Dermis blood vessel endothelial cell (primary cell): ENCODE measurements around the gene PRPF18. TPM values are rescaled to one million over a fixed set of nuclear protein-coding genes. Genes with fewer than 3 reads are reported as not detected.
"Not testable (repeated sequence)": the region's sequence is repeated elsewhere in the genome, so short reads cannot be mapped to it uniquely, and the experiment has no call there.

Experiments
- DNase-seq: peaks from one replicate; pipeline ENCODE4 v3.0.0; 2010
- total RNA-seq: library from RNA; depleted of rRNA; stranded (reverse); fragments of >200 nt; gene quantifications from 2 replicates; pipeline ENCODE4 v1.2.3, GENCODE V29; 2014

The PRPF18 gene, protein sequence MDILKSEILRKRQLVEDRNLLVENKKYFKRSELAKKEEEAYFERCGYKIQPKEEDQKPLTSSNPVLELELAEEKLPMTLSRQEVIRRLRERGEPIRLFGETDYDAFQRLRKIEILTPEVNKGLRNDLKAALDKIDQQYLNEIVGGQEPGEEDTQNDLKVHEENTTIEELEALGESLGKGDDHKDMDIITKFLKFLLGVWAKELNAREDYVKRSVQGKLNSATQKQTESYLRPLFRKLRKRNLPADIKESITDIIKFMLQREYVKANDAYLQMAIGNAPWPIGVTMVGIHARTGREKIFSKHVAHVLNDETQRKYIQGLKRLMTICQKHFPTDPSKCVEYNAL
- 43.6 and 44.1 TPM in 2 replicates for total RNA-seq

DNA sequence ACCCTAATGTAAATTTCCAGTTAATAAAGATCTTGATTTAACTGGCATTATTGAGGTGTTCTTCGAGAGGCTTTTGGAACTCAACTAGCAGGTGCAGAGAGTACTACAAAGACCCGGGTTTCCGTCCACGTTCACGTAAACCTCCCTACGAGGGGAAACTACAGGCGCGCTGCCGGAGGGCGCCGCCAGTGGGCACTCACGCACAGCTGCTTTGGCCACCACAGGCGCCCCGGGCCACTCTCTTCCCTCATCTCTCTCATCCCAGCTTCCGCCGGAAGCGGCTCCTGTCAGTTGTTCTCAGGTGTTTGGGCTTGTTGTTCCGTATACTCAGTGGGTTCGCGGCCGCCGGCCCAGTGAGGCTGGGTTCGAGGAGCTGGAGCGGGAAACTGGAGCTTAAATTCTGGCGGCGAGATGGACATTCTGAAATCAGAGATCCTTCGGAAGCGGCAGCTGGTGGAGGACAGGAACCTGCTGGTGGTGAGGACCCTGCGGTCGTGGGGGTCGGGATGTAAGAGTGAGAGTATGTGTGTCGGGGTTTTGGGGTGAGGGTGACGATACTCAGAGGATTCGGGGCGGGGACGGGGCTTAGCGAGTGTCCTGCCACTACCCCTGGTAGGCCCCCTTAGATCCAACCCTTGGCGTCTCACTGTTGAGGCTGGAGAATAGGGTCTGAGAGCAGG lies at the start of gene PRPF18:
Gene PRPF18 (plus strand): TSS at position 290 of the 680 bp plus-strand sequence. CDS start 122 bp downstream, at position 412.
- DNase-seq: peak; percentile 93

DNA sequence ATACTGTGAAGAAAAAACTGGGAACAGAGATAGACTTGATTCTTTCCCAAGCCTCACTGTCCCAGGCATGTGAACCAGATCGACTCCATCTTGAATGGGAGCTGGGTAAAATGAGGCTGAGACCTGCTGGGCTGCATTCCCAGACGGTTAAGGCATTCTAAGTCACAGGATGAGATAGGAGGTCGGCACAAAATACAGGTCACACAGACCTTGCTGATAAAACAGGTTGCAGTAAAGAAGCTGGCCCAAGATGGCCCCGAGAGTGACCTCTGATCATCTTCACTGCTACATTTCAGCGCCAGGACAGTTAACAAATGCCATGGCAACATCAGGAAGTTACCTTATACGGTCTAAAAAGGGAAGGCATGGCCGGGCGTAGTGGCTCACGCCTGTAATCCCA lies 48.8 kb upstream of the PRPF18 start:
- DNase-seq: not testable (repeated sequence)

DNA sequence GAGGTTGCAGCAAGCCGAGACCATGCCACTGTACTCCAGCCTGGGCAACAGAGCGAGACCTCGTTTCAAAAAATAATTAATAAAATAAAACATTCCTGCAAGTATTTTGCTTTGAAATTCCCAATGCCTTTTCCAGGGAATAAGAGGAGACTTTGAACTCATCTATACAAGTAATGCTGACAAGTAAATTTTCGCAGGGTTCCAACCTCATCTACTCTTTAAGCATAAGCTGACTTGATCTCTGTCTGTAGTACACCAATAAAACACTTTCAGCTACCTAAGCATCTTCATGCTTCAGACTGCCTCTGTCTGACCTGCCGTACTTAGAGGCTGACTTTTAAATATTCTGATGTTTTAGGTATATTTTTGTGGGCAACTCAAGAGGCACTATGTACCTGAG lies 44.2 kb upstream of the PRPF18 start:
- no peak for DNase-seq

DNA sequence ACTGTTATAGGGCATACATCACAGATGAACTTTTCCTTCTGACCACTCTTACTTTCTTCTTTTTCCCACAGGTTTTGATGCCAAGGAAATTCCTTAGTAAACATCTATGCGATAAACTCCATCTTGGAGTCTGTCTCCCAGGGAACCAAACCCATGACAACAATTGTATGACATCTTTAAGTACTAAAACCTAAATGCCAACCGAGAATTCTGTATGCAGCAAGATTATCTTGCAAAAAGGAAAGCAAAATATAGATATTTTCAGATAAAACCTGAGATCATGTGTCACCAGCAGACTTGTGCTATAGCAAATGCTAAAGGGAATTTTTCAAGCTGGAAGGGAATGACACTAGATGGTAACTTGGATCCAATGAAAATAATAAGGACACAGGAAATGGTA lies 36.0 kb upstream of the PRPF18 start:
- DNase-seq: no peak

DNA sequence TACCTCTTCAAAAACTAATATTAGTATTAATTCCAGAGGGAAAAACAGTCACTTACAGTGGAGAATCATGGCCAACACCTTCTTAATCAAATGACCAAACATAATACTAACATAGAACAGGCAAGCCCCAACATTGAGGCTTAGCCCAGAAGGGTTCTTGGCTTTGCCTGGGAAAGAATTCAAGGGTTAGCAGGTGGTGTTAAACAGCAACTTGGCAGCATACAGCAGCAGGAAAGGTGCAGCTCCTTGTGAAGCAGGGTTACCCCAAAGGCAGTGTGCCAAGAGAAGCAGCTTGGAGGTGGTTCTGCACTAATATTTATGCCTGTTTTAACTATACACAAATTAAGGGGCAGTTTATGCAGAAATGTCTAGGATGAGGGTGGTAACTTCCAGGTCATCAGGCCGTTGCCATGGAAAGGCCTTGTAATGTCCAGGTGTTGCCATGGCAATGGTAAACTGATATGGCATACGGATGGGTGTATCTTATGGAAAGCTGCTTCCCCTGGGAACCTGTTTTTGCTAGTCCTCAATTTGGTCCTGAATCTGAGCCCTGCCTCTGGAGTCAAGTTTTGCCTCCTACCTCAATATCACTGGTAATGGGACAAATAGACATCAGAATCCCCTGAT lies 30.8 kb upstream of the PRPF18 start:
- no peak for DNase-seq

DNA sequence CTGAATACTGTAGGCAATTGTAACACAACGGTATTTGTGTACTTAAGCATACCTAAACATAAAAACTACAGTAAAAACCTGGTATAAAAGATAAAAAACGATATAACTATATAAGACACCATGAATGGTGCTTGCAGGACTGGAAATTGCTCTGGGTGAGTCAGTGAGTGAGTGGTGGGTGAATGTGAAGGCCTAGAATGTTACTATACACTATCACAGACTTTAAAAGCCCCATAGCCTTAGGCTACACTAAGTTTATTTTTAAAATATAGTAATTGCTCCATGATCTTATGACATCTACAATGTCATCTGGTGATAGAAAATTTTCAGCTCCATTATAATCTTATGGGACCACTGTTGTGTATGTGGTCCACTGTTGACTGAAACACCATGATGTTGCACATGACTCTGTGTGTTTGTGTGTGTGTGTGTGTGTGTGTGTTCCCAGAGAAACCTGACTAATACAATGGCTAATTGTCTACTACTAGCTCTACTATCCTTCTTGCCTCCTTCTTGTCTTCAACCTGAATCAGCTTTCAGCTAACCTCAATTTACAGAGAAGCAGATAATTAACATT lies 27.6 kb upstream of the PRPF18 start:
- no peak for DNase-seq

DNA sequence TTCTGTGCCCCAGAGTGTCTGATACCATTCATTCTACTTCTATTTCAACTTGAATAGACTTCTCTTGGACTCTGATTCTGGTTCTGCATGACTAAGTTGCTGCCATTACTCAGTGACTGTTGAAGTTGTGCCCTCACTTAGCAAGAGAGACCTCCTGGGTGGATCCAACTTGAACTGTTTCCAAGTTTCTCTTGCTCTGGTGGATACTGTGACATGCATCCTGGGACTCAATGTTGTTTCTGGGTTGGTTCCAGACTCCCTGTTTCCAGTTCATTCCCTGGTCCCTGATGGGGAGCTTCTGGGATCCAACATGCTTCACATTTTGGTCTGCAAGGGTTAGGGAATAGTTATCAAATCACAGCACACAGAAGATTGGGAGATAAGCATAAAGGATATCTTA lies 26.2 kb upstream of the PRPF18 start:
- DNase-seq: no peak

DNA sequence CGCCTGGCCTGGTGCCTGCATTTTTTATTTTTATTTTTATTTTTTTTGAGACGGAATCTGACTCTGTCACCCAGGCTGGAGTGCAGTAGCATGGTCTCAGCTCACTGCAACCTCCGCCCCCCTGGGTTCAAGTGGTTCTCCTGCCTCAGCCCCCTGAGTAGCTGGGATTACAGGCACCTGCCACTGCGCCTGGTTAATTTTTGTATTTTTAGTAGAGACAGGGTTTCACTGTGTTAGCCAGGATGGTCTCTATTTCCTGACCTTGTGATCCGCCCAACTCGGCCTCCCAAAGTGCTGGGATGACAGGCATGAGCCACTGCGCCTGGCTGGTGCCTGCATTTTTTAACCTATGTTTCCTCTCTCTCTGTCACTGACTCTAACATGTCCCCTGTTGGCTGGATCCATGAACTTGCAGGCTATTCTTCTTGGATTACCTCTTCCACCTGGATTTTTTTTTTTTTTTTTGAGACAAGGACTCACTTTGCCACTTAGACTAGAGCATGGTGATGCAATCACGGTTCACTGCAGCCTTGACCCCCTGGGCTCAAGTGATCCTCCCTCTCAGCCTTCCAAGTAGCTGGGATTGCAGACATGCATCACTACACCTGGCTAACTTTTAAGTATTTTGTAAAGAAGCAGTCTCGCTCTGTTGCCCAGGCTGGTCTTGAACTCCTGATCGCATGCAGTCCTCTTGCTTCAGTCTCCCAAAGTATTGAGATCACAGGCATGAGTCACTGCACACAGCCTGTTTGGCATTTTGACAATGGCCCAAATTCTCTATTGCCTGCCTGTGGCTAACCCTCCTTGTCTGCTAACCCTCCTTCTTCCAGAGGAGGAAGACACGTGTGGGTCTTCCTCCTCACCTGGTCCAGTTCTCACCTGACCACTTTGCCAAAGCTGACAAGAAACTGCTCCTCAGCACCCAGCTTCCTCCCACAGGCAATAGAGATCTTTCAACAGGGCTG lies 23.0 kb upstream of the PRPF18 start:
- DNase-seq: no peak

DNA sequence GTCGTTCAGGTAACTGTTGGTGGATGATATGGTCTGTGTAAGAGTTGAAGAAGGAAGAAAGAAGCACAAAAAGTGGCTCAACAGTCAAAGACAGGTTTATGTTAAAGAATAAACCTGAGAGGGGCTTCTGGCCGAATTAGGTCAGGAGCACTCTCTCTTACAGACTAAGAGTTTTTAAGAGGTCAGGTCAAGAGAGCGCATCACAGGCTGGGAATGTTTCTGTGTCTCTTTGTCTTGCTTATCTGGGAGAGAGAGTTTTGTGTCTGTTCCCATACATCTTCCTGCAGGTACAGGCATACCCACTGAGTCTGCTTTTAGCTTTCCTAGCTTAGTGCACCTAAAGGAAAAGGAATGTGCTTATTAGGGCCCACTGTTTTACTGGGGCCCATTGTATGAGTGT lies 22.2 kb upstream of the PRPF18 start:
- no peak for DNase-seq

DNA sequence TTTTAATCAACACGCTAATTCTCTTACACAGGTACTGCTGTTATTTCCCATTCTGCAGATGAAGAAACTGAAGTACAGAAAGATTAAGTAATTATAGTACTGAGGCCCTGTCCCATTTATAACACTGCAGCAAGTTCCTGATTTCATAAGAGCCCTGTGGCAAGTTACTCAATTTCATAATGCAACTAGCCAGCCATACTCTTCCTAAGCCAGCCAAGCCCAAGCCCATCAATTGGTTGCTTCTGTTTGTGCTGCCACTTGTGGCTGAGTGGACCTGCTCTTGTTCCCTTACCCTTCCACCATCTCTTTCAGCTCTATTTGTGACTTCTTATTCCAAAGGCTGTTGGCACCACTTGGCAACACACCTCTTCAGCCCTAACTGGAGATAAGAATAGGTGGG lies 19.7 kb upstream of the PRPF18 start:
- DNase-seq: no peak

DNA sequence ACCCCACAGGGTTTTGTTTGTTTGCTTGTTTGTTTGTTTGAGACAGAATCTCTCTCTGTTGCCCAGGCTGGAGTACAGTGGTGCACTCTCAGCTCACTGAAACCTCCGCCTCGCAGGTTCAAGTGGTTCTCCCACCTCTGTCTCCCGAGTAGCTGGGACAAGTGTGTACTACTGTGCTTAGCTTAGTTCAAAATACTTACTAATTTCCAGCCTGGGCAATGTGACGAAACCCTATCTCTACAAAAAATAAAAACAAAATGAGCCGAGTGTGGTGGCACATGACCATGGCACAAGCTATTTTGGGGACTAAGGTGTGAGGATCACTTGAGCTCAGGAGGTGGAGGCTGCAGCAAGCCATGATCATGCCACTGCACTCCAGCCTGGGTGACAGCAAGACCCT lies 15.2 kb upstream of the PRPF18 start:
- no peak for DNase-seq

DNA sequence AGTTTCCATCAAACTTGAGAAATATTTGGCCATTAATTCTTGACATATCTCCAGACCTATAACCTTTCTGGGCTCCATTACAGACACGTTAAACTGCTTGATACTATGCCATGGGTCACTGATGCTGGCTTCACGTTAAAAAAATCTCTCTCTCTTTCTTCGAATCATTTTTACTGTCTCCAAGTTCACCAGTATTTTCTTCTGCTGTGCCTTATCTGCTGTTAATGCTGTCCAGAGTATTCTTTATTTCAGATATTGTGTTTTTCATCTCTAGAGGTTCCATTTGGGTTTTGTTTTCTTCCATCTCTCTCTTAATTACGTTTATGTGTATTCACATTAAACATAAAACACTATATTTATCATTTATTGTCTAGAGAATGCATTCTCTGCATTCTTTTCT lies 12.8 kb upstream of the PRPF18 start:
- DNase-seq: no peak

DNA sequence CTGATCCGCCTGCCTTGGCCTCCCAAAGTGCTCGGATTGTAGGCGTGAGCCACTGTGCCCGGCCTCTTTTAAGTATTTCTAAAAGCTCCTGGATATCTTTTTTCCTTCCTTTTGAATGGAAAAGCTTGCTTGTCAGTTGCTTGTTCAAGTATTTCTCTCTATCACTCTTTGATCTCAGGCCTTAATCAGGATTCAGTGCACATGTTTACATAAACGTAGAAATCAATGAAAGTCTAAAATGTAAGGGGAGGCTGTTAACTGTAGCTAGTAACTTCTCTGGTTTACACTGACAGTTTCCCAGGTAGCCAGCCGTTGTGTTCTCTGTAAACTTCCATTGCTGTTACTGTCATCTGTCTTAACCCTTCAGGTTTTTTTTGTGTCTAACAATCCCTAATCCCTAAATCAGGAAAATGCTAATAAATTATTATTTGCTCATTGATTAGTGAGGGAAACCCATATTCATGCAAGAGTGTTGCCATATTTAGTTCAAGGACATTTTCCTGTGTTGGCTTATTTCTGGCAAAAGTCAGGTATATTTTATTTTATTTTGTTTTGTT lies 1.5 kb upstream of the PRPF18 start:
- DNase-seq: no peak

DNA sequence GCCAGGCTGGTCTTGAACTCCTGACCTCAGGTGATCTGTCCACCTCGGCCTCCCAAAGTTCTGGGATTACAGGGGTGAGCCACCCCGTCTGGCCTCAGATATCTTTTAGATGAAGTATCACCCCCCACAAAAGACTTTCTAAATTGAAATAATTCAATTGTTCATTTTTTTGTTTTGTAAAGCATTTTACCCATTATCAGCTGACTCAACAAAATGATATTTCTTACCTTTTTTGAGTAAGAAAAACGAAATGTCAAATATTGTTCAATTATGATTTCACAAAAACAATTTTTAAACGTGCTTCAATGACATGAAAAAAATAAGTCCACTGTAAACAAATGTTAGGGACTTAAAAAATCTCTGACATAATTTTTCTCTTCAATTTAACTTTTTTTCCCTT lies 822 bp upstream of the PRPF18 start:
- DNase-seq: no peak

DNA sequence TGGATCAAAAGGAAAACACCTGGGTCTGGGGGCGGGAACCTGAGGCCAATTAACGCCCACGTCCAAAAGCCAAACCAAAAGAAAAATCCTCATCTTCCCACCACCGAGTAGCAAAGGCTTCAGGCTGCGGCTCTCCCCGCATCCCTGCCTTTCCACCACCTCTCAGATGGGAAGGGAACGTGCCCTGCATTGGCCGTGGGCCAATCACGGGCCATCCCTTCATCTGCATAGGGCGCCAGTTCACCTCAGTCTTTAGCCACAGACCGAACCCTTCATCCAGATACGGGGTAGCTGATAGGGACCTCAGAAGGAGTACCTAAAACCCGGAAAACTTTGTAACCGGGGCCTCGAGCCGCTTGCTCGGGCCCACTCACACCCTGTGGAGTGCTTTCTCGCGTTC lies 626 bp downstream of the PRPF18 start:
- peak; percentile 19 for DNase-seq

DNA sequence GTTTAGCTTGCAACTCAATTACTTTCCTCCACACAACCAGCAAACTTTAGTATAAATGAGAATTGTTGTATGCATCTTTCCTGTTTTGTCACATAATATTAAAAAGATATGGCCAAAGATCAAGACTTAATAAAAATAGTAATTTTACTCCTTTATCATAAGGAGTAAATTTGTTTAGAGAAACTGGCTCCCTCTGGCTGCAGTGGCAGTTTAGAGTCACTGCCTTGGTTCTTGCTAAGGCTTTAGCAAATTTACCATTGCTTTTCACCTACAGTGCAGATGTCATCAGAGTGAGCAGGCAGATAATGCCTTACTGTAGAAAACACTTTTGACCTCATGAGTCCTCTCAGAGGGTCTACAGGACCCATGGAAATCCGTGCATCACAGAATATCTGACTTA lies 2.6 kb downstream of the PRPF18 start:
- DNase-seq: peak; percentile 5

DNA sequence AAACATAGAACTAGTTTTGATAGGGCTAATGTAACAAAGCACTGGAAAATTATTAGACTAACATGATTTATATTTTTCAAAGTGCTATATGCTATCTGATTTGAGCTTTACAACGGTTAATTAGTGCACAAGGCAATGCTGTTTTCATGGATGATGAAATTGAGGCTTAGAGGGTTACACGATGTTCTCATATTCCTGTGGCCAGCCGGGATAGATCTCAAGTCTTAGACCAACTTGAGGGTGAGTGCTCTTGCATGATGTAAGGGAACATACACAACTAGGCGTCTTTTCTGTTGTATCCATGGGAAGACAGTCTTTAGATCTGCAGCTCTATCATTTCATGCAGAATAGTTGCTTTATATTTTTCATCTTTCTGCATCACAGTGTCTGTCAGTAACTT lies 4.1 kb downstream of the PRPF18 start:
- no peak for DNase-seq

DNA sequence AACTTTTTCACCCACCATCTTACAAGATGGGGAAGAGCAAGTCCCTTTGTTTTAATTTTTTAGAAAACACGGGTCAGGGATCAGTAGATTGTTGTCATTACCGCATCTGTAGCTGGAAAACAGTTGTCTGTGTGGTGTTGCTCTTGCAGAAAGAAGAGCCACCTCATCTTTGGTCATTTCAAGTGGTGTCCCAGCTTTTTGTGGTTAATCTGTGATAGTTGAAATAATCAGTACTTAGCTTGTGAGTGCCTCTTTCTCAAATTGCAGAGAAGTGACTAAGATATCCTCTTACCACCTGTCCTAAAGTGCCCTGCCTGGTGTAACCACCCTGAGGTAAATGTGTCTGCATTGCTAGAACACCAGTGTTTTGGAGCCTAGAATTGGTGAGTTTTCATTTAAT lies 5.5 kb downstream of the PRPF18 start:
- DNase-seq: no peak

DNA sequence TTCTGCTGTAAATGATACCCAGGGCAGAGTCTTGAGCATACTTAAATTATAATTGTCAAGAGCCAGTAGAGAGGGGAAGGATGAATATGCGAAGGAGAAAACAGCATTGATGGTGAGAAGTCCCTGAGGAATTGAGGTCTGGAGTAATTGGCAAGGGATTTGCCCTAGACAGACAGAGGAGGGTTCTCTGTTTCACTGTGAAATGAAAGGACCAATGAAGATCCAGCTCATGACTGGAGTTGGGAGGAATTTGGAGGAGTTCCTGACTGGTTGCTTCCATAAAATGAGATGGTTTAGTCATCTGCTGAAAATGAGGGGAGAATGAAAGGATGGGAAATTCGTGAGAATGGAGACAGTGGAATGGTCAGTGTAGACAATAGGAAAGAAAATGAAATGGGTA lies 6.8 kb downstream of the PRPF18 start:
- no peak for DNase-seq

DNA sequence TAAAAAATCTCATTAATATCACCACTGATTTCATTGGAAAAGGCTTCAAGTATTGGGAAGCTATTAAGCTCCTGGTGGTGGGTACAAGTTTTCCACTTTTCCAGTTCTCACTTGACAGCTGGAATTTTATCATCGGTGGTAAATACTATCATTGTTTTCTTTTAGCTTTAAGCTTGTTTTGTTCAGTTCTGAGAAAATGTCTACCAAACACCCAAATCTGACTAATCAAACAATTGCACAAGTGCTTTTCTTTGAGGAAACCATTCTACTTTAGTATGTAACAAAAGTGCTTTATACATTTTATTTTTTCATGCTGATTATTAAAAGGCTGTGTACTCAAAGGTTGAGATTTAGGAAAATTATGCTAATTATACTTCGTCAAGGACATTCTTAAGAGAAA lies 7.9 kb downstream of the PRPF18 start:
- no peak for DNase-seq

DNA sequence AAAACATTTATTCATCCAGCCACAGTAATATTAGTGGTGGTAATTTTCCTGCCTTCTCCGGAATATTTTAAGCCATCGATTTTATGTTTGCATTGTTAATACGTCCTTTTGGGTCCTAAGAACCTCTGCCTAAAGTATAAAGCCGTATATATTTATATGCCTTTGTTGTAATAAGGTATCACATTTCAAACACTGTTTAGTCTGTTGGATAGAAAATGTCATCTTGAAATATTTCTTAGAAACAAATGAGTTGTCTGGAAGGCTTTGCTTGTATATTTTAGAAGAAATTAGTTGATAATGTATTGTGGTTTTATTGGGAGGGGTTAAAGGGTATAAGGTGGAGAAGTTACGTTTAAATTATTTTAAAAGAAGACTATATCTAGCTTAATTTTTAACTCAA lies 11.1 kb downstream of the PRPF18 start:
- no peak for DNase-seq
